Gastrocnemius medialis (tissue), 4 donors: Measurements from ENCODE around the gene CTU1.

Source experiments
- POLR2A ChIP-seq, 2 donors: fragments of 450-650 bp; IDR thresholded peaks; one replicate each; pipeline ENCODE4 v1.6.1; 2017; ENCODE audit warnings: antibody characterized with exemption in 2 of 2, mild to moderate bottlenecking in 2 of 2, moderate library complexity in 2 of 2
- TF ChIP-seq, protein P1 (sequence below), 5 experiments: fragments of 450-650 bp in 3 of 5; fragments of 200-600 bp in 2 of 5; sonication (generic) in 2 of 5; IDR thresholded peaks in 4 of 5; conservative IDR thresholded peaks in 1 of 5; 1 replicate in 4 of 5; 2 replicates in 1 of 5; pipeline ENCODE4 v1.5.1; 2016 to 2019; ENCODE audit warnings: antibody characterized with exemption in 5 of 5, mild to moderate bottlenecking in 3 of 5, moderate library complexity in 3 of 5

- TF ChIP-seq, protein P1, sequence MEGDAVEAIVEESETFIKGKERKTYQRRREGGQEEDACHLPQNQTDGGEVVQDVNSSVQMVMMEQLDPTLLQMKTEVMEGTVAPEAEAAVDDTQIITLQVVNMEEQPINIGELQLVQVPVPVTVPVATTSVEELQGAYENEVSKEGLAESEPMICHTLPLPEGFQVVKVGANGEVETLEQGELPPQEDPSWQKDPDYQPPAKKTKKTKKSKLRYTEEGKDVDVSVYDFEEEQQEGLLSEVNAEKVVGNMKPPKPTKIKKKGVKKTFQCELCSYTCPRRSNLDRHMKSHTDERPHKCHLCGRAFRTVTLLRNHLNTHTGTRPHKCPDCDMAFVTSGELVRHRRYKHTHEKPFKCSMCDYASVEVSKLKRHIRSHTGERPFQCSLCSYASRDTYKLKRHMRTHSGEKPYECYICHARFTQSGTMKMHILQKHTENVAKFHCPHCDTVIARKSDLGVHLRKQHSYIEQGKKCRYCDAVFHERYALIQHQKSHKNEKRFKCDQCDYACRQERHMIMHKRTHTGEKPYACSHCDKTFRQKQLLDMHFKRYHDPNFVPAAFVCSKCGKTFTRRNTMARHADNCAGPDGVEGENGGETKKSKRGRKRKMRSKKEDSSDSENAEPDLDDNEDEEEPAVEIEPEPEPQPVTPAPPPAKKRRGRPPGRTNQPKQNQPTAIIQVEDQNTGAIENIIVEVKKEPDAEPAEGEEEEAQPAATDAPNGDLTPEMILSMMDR (IDR thresholded peaks at IDR 0.05 in 4 of 5, conservative IDR thresholded peaks at IDR 0.05 in 1 of 5), result no peak
- no peak for TF ChIP-seq POLR2A (IDR thresholded peaks at IDR 0.05)
Observed at GRCh38 chr19:51075998-51076397, 32.2 kb downstream of the CTU1 start.
